ENCODE results near the gene SATL1.
"Not testable (repeated sequence)": the region's sequence is repeated elsewhere in the genome, so short reads cannot be mapped to it uniquely, and the experiment has no call there.

Gene SATL1

DNA sequence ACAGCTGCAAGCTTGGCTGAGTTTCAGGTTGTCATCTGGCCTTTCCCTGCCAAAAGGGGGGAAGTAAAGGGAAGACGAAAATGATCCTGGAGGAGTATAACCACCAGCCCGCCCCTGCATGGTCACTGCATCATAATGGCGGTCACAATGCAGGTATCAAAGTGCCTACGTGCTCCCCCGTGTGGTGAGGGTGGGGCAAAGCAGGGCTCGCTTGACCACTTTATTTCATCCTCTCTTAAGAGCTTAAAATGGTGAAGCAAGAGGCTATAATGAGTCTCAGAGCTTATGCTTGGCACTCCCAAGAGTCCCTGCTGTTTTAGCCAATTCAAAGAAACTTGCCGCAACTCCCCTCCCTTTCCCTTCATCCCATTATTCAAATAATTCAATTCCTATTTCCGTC is 134.3 kb downstream of the SATL1 start:
- no peak for DNase-seq

DNA sequence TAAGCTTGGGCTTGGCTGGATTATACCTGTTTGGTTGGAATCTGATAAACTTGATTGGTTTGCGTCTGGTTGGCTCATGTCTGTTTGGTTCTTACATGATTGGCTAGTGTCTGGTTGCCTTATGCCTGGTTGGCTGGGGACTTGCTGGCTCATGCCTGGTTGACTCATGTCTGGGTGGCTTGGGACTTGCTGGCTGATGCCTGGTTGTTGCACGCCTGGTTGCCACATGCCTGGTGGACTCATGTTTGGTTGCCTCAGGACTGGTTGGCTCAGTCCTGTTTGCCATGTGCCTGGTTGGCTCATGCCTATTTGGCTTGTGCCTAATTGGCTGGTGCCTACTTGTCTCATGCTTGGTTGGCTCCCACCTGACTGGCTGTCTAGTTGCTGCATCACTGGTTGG is 135.4 kb downstream of the SATL1 start:
- no peak for DNase-seq

DNA sequence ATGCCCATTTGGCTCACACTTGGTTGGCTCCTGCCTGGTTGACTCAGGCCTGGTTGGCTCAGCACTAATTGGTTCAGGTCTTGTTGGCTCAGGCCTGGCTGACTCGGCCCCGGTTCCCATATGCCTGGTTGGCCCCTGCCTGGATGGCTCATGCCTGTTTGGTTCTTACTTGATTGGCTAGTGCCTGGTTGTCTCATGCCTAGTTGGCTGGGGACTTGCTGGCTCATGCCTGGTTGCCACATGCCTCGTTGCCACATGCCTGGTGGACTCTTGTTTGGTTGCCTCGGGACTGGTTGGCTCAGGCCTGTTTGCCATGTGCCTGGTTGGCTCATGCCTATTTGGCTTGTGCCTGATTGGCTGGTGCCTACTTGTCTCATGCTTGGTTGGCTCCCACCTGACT is 136.2 kb downstream of the SATL1 start:
- no peak for DNase-seq

DNA sequence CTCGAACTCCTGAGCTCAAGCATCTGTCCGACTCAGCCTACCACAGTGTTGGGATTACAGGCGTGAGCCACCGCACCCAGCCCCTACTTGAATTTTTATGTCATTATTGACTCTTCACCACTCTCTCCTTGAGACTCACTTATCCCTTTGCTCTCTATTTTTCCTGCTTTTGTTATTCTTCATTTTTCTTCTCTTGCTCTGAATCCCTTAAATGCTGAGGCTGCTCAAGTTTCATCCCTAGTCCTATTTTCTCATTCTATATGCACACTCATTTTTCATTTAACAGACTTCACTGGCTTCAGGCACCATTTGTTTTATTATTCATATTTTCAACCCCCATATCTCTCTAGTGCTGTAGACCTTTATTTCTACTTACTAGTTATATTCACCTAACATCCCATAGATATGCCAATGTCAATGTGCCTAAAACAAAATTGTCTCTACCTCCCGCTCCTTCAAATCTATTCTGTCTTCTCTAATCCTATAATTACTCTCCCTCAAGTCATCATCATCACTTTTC is 154.2 kb downstream of the SATL1 start:
- no peak for DNase-seq

DNA sequence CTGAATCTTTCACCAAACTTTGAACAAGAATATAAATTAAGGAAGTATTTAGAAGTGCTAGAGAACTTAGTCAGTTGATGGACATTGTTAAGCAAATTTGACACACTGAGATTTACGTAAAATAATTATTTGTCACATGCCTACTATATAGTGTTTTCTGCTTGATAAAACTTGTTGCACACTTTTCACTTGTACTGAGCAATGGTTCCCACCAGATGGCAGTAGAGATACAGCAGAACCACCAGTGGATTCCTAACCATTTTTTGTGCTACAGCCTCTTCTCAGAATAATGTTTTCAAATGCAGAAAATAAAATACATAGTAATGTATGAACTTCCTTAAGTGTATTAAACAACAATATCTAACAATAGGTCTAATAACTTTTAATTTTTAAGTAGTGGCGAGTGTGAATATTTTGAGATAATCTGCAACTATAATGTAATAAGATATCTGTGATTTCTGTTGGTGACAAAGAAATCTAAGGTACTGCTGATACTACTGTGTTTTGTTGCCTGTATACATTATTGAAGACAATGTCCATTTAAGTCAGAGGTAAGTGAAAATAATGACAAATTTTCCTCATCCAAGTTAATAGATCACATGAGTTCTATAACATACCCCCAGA is 158.7 kb downstream of the SATL1 start:
- no peak for DNase-seq

DNA sequence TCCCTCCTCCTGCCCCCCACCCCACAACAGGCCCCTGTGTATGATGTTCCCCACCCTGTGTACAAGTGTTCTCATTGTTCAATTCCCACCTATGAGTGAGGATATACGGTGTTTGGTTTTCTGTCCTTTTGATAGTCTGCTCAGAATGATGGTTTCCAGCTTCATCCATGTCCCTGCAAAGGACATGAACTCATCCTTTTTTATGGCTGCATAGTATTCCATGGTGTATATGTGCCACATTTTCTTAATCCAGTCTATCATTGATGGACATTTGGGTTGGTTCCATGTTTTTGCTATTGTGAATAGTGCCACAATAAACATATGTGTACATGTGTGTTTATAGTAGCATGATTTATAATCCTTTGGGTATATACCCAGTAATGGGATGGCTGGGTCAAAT is 166.3 kb downstream of the SATL1 start:
- DNase-seq, result not testable (repeated sequence)

DNA sequence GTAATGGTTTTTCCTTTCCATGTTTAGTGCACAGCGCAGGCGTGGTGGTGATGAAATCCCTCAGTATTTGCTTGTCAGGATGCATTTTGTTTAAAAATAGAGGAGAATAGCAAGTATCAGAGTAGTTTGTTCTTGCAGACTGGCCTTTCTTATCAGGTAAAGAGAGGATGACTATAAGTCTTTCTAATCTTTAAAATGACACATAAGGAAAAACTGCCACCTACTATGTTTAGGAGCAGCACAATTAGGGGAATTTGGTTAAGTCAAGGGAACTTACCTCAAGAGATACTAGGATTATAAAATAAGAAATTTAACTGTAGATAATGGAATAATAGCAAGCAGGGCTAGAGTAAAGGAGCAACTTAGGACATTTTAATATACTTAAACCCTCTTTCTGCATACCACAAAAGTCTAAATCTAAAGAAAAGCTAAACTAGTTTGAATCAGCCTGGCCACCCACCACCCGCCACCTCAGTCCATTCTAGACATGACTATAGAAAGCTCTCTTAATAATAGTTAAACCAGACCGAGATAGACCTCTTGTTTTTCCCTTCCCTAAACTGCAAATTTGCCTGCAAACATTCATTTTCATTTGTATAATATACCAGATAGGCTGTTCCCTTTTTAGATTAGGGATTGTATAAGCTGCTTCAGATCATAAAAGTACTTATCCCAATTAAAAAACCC is 177.9 kb downstream of the SATL1 start:
- DNase-seq, result no peak

DNA sequence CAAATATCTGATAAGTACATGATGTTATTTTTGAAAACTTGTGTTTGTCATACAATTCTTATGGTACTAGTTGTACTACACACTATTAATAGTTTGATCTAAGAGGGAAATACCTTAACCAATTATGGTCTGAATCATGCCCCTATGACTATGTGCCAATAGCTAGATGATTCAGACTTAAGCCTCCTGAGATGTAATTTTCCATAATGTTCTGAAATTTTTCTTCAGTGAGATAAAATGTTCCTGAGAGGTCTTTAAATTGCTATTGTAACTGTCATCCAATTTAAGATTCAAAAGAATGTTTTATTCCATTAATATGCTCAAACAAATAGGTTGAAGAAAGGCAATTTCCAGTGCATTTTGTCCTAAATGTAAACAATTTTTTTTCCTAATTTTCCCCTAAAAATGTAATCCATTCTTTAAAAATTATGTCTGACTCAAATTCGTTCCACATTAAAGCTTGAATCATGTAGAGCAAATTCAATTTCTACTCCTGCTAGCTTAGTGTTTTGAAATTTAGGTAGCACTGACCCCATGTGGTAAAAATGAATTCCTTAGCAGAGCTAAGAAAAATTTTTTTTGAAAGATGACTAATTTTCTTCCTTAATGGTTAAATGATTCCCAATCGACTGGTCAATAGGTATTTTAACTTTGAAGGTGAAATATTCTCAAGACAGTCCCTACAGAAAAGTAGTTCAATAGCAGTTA is 190.8 kb downstream of the SATL1 start:
- DNase-seq, result no peak

DNA sequence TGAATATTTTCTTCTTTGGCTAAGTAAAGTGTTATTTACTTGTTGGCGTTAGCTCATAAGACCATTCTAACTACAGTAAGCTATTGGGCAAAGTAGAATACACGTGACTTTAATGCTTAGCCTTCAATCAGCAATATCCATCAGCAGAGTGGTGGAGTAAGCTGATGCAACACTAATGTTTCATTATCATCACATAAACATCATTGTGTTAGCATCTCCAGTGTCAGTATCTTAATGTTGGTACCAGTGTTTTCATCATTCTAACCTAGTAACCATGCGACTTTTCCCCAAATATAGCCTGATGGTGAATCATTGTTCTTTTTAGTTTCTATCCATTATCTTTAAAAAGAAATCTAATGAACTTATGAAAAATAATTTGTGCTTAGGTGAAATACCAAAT is 191.4 kb downstream of the SATL1 start:
- no peak for DNase-seq

DNA sequence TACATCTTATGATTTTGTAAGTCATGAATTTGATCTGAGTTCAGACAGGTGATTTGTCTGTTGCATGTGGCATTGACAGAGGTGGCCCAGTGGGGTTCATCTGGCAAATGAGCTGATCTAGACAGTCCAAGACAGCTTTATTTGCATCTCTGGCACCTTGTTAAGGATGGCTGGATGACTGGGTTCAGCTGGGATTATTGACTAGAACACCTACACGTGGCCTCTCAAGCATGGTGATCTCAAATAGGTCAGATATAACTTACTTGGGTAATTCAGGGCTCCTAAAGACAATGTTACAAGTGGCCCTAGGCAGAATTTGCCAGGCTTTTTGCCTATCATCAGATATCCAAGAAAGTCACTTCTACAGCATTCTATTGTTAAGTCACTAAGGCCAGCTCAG is 192.0 kb downstream of the SATL1 start:
- no peak for DNase-seq
